GM23338 (cell line): ENCODE results near the gene C20orf141.

ENCODE experiments used
- CREB1 ChIP-seq: fragments of 250-450 bp; sonication (Bioruptor Pico); IDR thresholded peaks from 2 replicates; pipeline ENCODE4 v1.5.0; 2020; ENCODE audit warnings: low read depth, mild to moderate bottlenecking, moderate library complexity
- CTCF ChIP-seq, 2 experiments: fragments of 200-600 bp in 1 of 2; sonication (generic) in 1 of 2; conservative IDR thresholded peaks; 2 replicates each; pipeline versions ENCODE4 v1.5.1 to v1.6.1; 2016 to 2017; ENCODE audit warnings: antibody characterized with exemption in 2 of 2, low read depth in 2 of 2, mild to moderate bottlenecking in 2 of 2, moderate library complexity in 1 of 2
- POLR2AphosphoS5 ChIP-seq: IDR thresholded peaks from 2 replicates; pipeline ENCODE4 v1.6.1; 2016; ENCODE audit warnings: antibody characterized with exemption, low read depth
- STAT1 ChIP-seq: IDR thresholded peaks from one replicate; pipeline ENCODE4 v1.6.1; 2016; ENCODE audit warnings: antibody characterized with exemption; ENCODE audit not compliant: unreplicated experiment

GRCh38 chr20:2768632-2769015, 46.2 kb upstream of the C20orf141 start:
- TF ChIP-seq POLR2AphosphoS5 (no peak), CTCF (conservative IDR thresholded peaks at IDR 0.05; ENCODE audit: low read depth in 2 of 2) (no peak), CREB1 (CRISPR knock-in tag) (no peak), STAT1 (no peak)
